PC-3 (cell line): ENCODE results near the gene SULT6B1. TPM values are rescaled to one million over a fixed set of nuclear protein-coding genes. Genes with fewer than 3 reads are reported as not detected.

ENCODE experiments used
- ATAC-seq: fragments of 200-7000 bp; cut with Tn5 transposase; 2 replicates; pipeline ENCODE4 v1.9.1; 2020; ENCODE audit warnings: mild to moderate bottlenecking, moderate library complexity
- BruUV-seq: library from RNA; stranded (reverse); fragments of 400-500 nt; replicated peaks from 2 replicates; lab custom pipeline; 2021; lab: Mats Ljungman, UMichigan
- CTCF ChIA-PET: fragments of 300-600 bp; sonication (Branson Sonifier 250); formaldehyde crosslinking; loops from one replicate; lab custom pipeline; 2022; ENCODE audit warnings: antibody characterized with exemption; lab: Charles Lee
- POLR2A ChIA-PET: fragments of 300-600 bp; sonication (Branson Sonifier 250); formaldehyde crosslinking; loops from one replicate; lab custom pipeline; 2022; ENCODE audit warnings: antibody characterized with exemption; ENCODE audit not compliant: unreplicated experiment; lab: Charles Lee
- DNase-seq: peaks from one replicate; pipeline ENCODE4 v3.0.0-alpha.2; 2015
- H2AFZ ChIP-seq: fragments of 300-600 bp; sonication (generic); 2 replicates; pipeline ENCODE4 v1.6.0; 2016; ENCODE audit warnings: antibody characterized with exemption, low read length
- H3F3A ChIP-seq: fragments of 300-600 bp; sonication (generic); one replicate; pipeline ENCODE4 v1.6.0; 2017; ENCODE audit warnings: antibody characterized with exemption, low read length, control low read depth, mild to moderate bottlenecking; ENCODE audit not compliant: unreplicated experiment
- H3K27ac ChIP-seq: fragments of 300-600 bp; sonication (generic); 2 replicates; pipeline ENCODE4 v1.5.1; 2016; ENCODE audit warnings: mild to moderate bottlenecking, low read length
- H3K27me3 ChIP-seq: fragments of 300-600 bp; sonication (generic); 2 replicates; pipeline ENCODE4 v1.6.1; 2016; ENCODE audit warnings: low read length, mixed read lengths
- H3K36me3 ChIP-seq: fragments of 300-600 bp; sonication (generic); 2 replicates; pipeline ENCODE4 v1.6.1; 2016; ENCODE audit warnings: low read depth, mixed run types, low read length, mixed read lengths
- H3K4me1 ChIP-seq: fragments of 300-600 bp; sonication (generic); 2 replicates; pipeline ENCODE4 v1.5.1; 2016; ENCODE audit warnings: low read length; ENCODE audit not compliant: insufficient read depth
- H3K4me2 ChIP-seq: fragments of 300-600 bp; sonication (generic); 2 replicates; pipeline ENCODE4 v1.6.0; 2016; ENCODE audit warnings: low read length
- H3K4me3 ChIP-seq: fragments of 300-600 bp; sonication (generic); 2 replicates; pipeline ENCODE4 v1.5.1; 2016; ENCODE audit warnings: mild to moderate bottlenecking, low read length, mixed read lengths
- H3K79me2 ChIP-seq: fragments of 300-600 bp; sonication (generic); 2 replicates; pipeline ENCODE4 v1.6.1; 2017; ENCODE audit warnings: low read length, mixed read lengths
- H3K9ac ChIP-seq: fragments of 300-600 bp; sonication (generic); 2 replicates; pipeline ENCODE4 v1.6.0; 2016; ENCODE audit warnings: mild to moderate bottlenecking, low read length
- H3K9me2 ChIP-seq: fragments of 300-600 bp; sonication (generic); replicated peaks from 2 replicates; pipeline ENCODE4 v1.6.1; 2016; ENCODE audit warnings: mixed run types, low read length, mixed read lengths
- H3K9me3 ChIP-seq: fragments of 300-600 bp; sonication (generic); 2 replicates; pipeline ENCODE4 v1.6.1; 2016; ENCODE audit warnings: low read length, mixed read lengths
- H4K20me1 ChIP-seq: fragments of 300-600 bp; sonication (generic); 2 replicates; pipeline ENCODE4 v1.6.1; 2016; ENCODE audit warnings: low read length, mixed read lengths
- CTCF ChIP-seq: fragments of 300-600 bp; sonication (generic); conservative IDR thresholded peaks from 2 replicates; pipeline ENCODE4 v1.5.1; 2017; ENCODE audit warnings: antibody characterized with exemption, low read depth, mild to moderate bottlenecking, low read length
- EZH2 ChIP-seq: fragments of 300-600 bp; sonication (generic); IDR thresholded peaks from one replicate; pipeline ENCODE4 v1.6.1; 2017; ENCODE audit warnings: antibody characterized with exemption, mild to moderate bottlenecking, low read length; ENCODE audit not compliant: unreplicated experiment
- EZH2phosphoT487 ChIP-seq: fragments of 300-600 bp; sonication (generic); IDR thresholded peaks from 2 replicates; pipeline ENCODE4 v1.6.1; 2018; ENCODE audit warnings: mild to moderate bottlenecking, antibody characterized with exemption, low read length, borderline replicate concordance
- intact Hi-C: fragments of 100-400 bp; cut with micrococcal nuclease; formaldehyde crosslinking; loops from 2 replicates; pipeline ENCODE4 v1.9.0; 2023
- total RNA-seq: library from RNA; depleted of rRNA; stranded (reverse); fragments of >200 nt; gene quantifications from 2 replicates; pipeline ENCODE4 v1.2.3, GENCODE V29; 2014

The SULT6B1 gene
- total RNA-seq, 1 experiment from 2014 or later = not detected

- ChIA-PET CTCF (no interaction called here), POLR2A (no interaction called here)
- no peaks in the 10 kb centered on the region for H3F3A ChIP-seq
- ATAC-seq (no peak), DNase-seq (no peak)
- no peaks in the 10 kb centered on the region for H3K27me3 ChIP-seq
- no peak overlapping the region for H3K4me2 ChIP-seq
- peaks cover 68% of the 10 kb centered on the region for H3K79me2 ChIP-seq
- no peak for TF ChIP-seq EZH2phosphoT487
- no peak for TF ChIP-seq EZH2
- no peak for TF ChIP-seq CTCF
- H3K36me3 ChIP-seq = peaks cover 59% of the 10 kb centered on the region
- H3K9me2 ChIP-seq = no peaks in the 10 kb centered on the region
- no peak overlapping the region for H3K9ac ChIP-seq
- H4K20me1 ChIP-seq = peaks cover 6% of the 10 kb centered on the region; the same call in 1 of the 2 replicates
- H3K9me3 ChIP-seq = no peaks in the 10 kb centered on the region
- no peak overlapping the region for H3K4me3 ChIP-seq
- no peak overlapping the region for H2AFZ ChIP-seq
- no peak overlapping the region for H3K27ac ChIP-seq
- intact Hi-C loops = no loop called here
- BruUV-seq = no TSS peak
- peaks cover 16% of the 10 kb centered on the region for H3K4me1 ChIP-seq
Observed at GRCh38 chr2:37201766-37202165, 13.3 kb upstream of the SULT6B1 start.

GRCh38 chr2:37201208-37201607 is 12.7 kb upstream of the SULT6B1 start:
- DNase-seq (no peak), ATAC-seq (no peak)
- ChIA-PET CTCF (no interaction called here), POLR2A (no interaction called here)
- Histone ChIP-seq H3K9me3 (no peaks in the 10 kb centered on the region), H3K4me2 (no peak overlapping the region), H3K79me2 (peaks cover 66% of the 10 kb centered on the region), H2AFZ (no peak overlapping the region), H3K36me3 (peaks cover 54% of the 10 kb centered on the region), H3K9ac (no peak overlapping the region), H3K4me1 (peaks cover 16% of the 10 kb centered on the region), H3F3A (no peaks in the 10 kb centered on the region), H3K27me3 (no peaks in the 10 kb centered on the region), H3K9me2 (no peaks in the 10 kb centered on the region), H4K20me1 (peaks cover 6% of the 10 kb centered on the region; the same call in 1 of the 2 replicates), H3K4me3 (no peak overlapping the region), H3K27ac (no peak overlapping the region)
- BruUV-seq = no TSS peak
- TF ChIP-seq CTCF (no peak), EZH2phosphoT487 (no peak)
- intact Hi-C loops = no loop called here

- Histone ChIP-seq H3K4me3 (no peak overlapping the region), H3F3A (no peaks in the 10 kb centered on the region), H3K4me1 (peaks cover 19% of the 10 kb centered on the region), H3K9ac (no peak overlapping the region), H3K27ac (no peak overlapping the region), H3K36me3 (peaks cover 36% of the 10 kb centered on the region), H3K79me2 (peaks cover 48% of the 10 kb centered on the region), H2AFZ (no peak overlapping the region), H3K9me2 (no peaks in the 10 kb centered on the region), H3K4me2 (peak overlapping the region; percentile 91; the same call in 1 of the 2 replicates), H3K9me3 (no peaks in the 10 kb centered on the region), H4K20me1 (peaks cover 3% of the 10 kb centered on the region; the same call in 1 of the 2 replicates), H3K27me3 (no peaks in the 10 kb centered on the region)
- intact Hi-C loops = no loop called here
- DNase-seq (no peak), ATAC-seq (no peak)
- TF ChIP-seq EZH2 = no peak
- no peak for TF ChIP-seq EZH2phosphoT487
- TF ChIP-seq CTCF = no peak
- no TSS peak for BruUV-seq
- ChIA-PET CTCF (no interaction called here), POLR2A (no interaction called here)
Observed at GRCh38 chr2:37198681-37199065, 10.2 kb upstream of the SULT6B1 start.
